GM21390 (cell line): ENCODE data around the gene RPIA.

Experiments
- ATAC-seq: cut with Tn5 transposase; IDR thresholded peaks from one replicate; pipeline ENCODE4 v1.9.1; 2021; ENCODE audit not compliant: unreplicated experiment

RPIA gene

GRCh38 chr2:88684519-88684918 lies 7.0 kb upstream of the RPIA start:
- no peak for ATAC-seq

- no peak for ATAC-seq
Measured at GRCh38 chr2:88686320-88686719, 5.2 kb upstream of the RPIA start.

- ATAC-seq, result no peak
Measured at GRCh38 chr2:88687384-88687783, 4.1 kb upstream of the RPIA start.

GRCh38 chr2:88690591-88691338 lies 708 bp upstream of the RPIA start:
- ATAC-seq, result peak; percentile 2

GRCh38 chr2:88692187-88692586 lies 714 bp downstream of the RPIA start:
- ATAC-seq, result no peak

GRCh38 chr2:88693911-88694414 lies 2.5 kb downstream of the RPIA start:
- no peak for ATAC-seq

- no peak for ATAC-seq
Measured at GRCh38 chr2:88696611-88697010, 5.1 kb downstream of the RPIA start.

- ATAC-seq, result no peak
Measured at GRCh38 chr2:88697370-88698026, 6.0 kb downstream of the RPIA start.

- ATAC-seq, result no peak
Measured at GRCh38 chr2:88698027-88698413, 6.5 kb downstream of the RPIA start.

GRCh38 chr2:88698498-88699233 lies 7.2 kb downstream of the RPIA start:
- ATAC-seq, result no peak

- ATAC-seq, result no peak
Measured at GRCh38 chr2:88707003-88707402, 15.5 kb downstream of the RPIA start.

- no peak for ATAC-seq
Measured at GRCh38 chr2:88709181-88709631, 17.7 kb downstream of the RPIA start.

- ATAC-seq, result no peak
Measured at GRCh38 chr2:88711289-88711688, 19.8 kb downstream of the RPIA start.

GRCh38 chr2:88711897-88712296 lies 20.4 kb downstream of the RPIA start:
- no peak for ATAC-seq

- no peak for ATAC-seq
Measured at GRCh38 chr2:88713408-88713807, 21.9 kb downstream of the RPIA start.

- no peak for ATAC-seq
Measured at GRCh38 chr2:88714667-88715066, 23.2 kb downstream of the RPIA start.

- ATAC-seq, result no peak
Measured at GRCh38 chr2:88720399-88720798, 28.9 kb downstream of the RPIA start.

- ATAC-seq, result no peak
Measured at GRCh38 chr2:88721268-88721667, 29.8 kb downstream of the RPIA start.

GRCh38 chr2:88724643-88725332 lies 33.3 kb downstream of the RPIA start:
- ATAC-seq, result no peak

GRCh38 chr2:88729061-88729745 lies 37.7 kb downstream of the RPIA start:
- no peak for ATAC-seq
